Stimulated activated CD8-positive, alpha-beta memory T cell treated with anti-CD3 and anti-CD28 coated beads, Interleukin-7, amount 100 ng/mL, for 24 hours (primary cell): Measurements from ENCODE around the gene PKLR.
A peak's percentile ranks its signal among the peaks of the same experiment; 100 is the strongest.

Source experiments
- DNase-seq: peaks from one replicate; pipeline ENCODE4 v3.0.0-alpha.2; 2020; ENCODE audit warnings: low read depth

PKLR gene

DNA sequence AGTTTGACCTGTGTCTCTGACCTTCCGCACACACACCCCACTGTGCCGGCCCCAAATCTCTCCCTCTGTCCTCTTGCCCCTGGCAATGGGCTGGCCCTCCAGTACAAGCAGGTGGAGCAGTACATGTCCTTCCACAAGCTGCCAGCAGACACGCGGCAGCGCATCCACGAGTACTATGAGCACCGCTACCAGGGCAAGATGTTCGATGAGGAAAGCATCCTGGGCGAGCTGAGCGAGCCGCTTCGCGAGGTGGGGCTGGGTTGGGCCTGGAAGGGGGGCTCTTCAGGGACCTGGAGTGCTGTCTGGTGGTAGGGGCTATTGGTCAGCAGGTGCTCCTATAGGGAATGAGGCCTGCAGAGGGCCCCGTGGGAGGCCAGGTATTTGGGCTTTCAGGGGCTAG, 16.2 kb downstream of the PKLR start:
- DNase-seq: no peak

DNA sequence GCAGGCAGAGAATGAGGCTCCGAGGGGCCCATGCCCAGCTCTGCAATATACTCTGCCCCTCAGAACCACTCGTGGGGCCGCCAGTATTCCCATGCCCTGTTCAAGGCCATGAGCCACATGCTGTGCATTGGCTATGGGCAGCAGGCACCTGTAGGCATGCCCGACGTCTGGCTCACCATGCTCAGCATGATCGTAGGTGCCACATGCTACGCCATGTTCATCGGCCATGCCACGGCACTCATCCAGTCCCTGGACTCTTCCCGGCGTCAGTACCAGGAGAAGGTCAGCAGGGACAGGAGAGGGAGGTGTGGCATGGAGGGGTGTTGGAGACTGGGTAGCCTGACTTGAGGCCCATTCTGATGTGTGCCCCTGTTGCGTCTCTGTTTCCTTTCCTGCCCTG, 16.8 kb downstream of the PKLR start:
- no peak for DNase-seq

DNA sequence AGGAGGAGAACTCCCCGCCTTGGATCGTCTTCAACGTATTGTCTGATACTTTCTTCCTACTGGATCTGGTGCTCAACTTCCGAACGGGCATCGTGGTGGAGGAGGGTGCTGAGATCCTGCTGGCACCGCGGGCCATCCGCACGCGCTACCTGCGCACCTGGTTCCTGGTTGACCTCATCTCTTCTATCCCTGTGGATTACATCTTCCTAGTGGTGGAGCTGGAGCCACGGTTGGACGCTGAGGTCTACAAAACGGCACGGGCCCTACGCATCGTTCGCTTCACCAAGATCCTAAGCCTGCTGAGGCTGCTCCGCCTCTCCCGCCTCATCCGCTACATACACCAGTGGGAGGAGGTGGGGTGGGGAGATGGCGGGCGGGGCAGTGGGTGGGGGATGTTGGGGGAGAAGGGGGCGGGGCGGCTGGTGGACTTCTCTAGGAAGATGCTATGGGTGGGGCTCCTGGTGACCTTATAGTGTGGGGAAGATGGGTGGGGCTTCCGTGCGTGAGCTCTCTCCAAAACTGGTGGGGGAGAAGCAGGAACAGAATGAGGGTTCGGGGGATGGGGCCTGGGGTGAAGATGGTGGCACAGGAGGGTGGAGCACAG, 18.6 kb downstream of the PKLR start:
- no peak for DNase-seq

DNA sequence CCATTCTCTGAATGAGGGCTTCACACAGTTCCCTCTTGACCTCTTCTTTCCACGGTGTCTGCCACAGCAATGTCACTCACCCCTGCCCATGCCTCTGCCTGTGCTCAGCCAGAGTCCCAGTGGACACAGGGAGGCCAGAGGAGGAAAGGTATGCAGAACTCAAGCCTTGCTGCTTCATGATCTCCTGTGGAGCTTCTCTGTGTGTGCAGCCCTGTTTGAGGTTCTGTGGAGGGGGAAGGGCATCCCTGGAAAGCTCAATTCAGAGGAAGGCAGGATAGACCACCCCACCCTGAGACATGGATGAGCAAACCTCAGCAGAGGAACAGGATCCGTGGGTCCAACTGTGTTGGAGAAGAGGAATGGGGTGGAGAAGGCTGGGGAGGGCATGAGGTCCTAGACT, 22.0 kb downstream of the PKLR start:
- no peak for DNase-seq

DNA sequence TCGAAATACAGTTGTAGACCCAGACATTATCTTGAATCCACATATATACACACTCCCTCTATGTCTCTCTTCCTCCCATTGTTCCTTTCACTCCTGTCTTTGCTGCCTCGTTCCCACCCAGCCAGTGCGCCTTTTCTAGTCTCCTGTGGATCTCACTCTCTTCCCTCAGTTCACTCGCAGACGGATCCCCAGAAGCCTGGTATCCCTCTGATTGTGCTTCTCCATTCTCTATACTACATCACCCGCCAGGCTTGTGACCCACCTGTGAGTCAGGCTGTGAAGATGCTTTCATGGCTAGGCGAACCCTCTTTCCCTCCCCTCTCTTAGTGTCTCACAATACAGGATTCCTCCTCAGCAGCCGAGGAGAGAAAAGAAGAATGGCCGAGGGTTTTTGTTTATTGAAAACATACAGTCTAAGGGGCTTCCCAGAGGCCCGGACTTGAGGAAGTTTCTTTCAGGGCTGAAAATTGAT, 22.5 kb downstream of the PKLR start:
- no peak for DNase-seq

DNA sequence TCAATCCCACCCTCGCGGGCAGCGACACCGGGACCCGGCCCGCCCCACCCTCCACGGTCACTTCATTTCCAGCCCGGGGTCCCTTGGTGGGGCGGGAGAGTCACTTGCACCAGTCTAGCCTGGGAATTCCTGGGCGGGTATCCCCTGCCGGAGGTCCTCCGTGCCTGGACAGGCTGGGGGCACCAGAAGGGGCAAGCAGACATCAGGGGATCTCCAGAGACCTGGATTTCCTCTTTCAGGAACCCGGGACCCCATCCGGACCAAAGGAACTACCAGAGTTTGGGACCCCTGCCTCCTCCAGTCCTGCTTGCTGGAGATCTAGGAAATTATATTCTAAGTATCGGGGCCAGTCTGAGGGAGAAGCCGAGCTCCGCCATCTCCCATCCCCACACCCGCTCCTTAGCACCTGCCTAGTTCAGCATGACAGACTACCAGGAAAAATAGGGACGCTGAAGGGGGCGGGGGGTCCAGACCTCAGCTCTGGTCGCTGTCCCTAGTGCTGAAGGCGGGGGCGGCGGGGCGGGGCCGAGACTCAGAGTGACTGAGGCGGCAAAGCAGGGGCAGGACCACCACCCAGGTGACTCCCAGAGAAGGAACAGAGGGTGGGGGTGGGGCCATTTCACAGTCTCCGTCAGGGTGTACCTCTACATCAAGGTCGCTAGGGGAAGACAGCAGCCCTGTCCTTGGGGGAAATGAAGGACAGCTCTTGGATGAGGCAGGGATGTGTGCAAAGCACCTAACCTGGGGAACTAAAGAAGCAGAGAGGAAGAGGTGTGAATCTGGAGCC, 23.1 kb downstream of the PKLR start:
- peak; percentile 48 for DNase-seq

DNA sequence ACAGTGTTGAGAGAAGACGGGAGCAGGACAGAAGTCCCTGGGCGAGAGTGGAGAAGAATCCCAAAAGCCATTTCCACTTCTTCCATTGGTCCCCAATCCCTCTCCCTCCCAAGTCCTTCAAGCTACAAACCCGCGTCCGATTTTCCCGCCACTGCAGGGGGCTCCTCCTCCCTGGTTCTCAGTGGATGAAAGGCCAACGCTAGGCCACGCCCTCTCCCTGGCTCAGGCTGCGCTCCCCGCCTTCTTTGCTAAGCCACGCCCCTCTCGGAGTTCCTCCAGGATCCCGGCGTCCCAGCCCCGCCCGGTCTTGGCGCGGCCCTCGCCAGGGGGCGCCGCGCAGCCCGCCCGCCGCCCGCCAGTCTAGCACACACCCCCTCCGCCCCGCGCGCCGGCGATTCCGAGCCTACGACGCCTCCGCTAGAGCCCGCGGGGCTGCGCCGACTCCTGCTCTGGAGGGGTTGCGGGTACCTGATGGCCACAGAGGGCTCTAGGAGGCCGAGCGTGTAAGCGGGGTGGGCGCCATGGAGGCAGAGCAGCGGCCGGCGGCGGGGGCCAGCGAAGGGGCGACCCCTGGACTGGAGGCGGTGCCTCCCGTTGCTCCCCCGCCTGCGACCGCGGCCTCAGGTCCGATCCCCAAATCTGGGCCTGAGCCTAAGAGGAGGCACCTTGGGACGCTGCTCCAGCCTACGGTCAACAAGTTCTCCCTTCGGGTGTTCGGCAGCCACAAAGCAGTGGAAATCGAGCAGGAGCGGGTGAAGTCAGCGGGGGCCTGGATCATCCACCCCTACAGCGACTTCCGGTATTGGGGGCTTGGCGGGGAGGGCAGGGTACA, 24.0 kb downstream of the PKLR start, which contains the start of gene HCN3:
Gene HCN3, plus strand, starts transcription at position 394 of the 832 bp plus-strand sequence. Its CDS starts 128 bp downstream, at position 522.
- DNase-seq: peak; percentile 93

DNA sequence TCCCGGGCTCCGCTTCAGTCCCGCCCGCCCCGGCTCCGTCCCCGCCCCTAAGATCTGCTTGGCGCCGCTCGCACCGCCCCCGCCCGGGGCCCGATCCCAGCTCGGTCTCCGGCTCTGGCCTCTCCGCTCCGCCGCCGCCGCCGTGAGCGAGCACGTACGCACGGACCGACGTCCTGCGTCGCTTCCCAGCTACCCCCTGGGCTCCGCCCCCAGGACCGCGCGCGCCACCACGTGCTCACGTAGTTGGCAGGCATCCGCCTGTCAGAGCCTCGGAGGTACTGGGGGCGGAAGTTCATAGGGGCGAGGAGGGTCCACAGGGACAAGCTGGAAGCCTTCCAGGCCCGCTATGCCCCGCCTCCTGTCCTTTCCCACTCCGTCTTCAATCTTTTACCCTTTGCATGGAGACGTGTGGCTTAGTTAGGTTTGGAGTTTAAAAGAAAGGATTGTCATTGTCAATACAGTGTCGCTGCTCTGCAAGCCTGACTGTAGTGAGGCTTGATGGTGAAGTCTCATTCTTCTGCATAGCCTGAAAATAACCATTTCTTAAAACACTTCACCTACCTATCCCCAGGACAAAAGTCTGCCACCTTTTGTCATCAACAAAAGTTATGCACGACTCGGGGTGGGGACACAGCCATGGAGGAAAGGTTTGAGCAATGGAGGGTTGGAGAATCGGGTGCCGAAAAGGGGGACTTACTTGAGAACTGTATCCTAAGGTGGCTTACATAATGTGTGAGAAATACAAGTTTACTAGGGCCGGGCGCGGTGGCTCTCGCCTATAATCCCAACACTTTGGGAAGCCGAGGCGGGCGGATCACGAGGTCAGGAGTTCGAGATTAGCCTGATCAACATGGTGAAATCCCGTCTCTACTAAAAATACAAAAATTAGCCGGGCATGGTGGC, 27.6 kb downstream of the PKLR start, which contains the start of gene CLK2:
Gene CLK2, minus strand, starts transcription at position 162 of the 903 bp plus-strand sequence. CDS start 2,527 bp downstream, outside the sequence.
- peak; percentile 93 for DNase-seq

DNA sequence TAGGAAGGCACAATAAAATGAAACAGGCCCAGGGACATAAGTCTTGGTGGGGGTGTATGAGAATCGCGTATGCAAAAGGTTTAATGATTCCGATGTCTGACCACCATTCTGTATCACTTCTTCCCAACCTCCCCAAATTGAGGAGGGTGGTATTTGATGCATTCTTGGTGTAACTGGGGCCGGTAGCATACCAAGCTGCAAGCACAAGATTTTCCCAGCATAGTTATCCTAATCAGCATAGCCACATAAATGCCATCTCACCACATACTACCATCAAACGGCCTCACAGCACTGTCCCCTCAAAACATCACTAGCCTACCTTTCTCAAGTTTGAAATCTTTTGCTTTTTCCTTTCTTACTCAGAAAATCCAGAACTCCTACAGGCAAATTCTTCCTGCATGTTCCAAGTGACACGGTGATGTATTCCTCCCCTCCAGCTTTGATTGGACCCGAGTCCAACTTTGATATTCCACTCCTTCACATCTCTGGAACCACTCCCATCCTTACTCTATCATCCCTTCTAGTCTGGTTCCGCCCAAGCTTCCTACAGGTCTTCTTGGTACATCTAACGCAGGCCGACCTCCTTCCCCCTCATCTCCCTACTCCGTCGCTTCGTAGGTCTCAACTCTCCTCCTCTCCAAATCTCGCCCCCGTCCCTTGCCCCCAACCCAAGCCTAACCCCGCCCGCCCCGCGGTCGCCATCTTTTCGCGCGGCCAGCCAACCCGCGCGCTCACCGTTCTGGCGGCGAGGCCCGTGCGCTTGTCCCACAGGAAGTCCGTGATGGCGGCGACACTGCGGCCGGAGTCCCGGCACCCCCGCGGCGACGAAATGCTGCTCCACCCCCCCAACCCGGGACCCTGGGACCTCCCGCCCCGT, 28.5 kb downstream of the PKLR start:
- no peak for DNase-seq

DNA sequence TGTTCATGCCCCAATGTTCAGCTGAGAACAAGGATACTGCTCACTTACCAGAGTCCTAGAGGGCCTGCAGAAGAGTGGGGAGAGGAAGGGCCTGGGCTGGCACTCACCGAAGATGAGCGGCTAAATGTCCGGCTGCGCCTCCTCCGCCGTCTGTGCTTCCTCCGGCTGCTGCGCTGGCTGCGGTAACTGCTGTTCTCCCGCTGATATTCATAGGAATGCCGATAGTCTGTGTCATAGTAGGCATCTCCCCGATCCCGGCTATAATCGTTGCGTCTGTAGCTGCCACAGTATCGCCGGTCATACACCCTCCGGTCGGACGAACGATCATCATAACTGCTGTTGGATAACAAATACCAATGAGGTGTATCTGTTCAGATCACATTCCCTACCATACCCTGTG, 31.9 kb downstream of the PKLR start:
- no peak for DNase-seq

DNA sequence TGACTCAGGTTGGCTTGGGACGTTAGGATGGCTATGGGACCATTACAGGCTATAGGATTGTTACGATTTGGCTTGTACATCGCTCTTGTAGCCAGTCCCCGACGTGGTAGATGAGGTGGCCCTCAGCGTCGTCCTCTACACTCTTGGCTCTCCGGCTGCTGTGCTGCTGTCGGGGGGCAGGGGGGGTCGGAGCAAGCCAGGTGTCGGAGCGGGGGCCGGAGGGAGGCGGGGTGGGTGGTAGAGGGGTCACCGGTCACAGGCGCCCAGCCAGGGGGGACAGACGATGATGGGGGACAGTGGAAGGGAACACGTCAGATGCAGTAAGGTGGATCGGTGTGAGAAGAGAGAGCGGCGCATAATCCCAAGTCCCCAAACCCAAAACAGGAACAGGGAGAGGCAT, 32.6 kb downstream of the PKLR start:
- no peak for DNase-seq

DNA sequence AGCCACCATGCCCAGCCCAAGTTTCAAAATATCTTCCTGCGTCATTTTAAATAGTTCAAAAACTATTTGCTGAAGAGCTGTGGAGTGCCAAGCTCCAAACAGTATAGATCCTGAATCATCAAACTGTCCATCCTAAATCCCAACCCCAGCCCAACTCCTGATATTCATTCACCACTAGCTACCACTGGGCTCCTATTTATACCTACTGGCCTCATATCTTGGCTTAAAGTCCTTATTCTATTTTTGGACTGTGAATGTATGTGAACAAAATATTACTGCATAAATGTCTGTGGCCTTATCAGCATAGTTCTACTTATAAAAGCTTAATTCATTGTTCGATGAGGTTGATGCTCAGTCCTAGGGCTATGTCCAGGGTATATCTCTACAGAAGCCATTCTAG, 33.9 kb downstream of the PKLR start:
- DNase-seq: no peak

DNA sequence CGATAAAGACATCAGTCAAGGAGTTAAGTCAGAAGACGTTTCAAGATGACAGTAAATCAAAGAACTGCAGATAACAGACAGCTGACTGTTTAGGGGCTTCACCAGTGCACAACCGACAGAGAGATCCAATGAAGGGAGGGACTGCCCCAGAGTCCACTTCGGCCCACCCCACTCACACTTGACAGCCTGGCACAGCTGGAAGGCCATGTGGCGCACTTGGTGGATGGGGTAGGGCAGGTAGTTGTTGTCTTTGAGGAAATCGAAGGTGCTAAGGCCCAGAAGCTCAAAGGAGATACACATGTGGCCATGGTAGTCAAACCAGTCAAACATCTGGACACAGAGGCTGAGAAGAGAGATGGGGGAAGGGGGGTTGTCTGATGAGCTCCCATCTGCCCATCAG, 34.7 kb downstream of the PKLR start:
- DNase-seq: no peak

DNA sequence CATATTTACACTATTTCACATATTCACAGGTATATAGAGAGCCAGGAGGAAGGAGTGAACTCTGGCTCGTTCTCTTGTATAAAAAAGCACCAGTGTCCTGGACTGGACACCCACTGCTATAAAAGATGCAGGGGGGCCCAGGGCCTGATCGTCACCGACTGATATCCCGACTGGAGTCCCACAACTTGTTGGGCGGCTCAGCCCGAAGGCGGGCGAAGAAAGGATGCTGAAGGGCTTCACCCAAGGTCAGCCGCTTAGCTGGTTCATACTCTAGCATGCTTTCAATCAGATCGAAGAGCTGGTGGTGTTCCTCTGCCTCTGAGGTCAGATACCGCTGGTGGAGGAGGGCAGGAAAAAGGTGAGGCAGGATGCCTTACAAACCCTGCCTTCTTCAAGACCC, 38.2 kb downstream of the PKLR start:
- no peak for DNase-seq

DNA sequence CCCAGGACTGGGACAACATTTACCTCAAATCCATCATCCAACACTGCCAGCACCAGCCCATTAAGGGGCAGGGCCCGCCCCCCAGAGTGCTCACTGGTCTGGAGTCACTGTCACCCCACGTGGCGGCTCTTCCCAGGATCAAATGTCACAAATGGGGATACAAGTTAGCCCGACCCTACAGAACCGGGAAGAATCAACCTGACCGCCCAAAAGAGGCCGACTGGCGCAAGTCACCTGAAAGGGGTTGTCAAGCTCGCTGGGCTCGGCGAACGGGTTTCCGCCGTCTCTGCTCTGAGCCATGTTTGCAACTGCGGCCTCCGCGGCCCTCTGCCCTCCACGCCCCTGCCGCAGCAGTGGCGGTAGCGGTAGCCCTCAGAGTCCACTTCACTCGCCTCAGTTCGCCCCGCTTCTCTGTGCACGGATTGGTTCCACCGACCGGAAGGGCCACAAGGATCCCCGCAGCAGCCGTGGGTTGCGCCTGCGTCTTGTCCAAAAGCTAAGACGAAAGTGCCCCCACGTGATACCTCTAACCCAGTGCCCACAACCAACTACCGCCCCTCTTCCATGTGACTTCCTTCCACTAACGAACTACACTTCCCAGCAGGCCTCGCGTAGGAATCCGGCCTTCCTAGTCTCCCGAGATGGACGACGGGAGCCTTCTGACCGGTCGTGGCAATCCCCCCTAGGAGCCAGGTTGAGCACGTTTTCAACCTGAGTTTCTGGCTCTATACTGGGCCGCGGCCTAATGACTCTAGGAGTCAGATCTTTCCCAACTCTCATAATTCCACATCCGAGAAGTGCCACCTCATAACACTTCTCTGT, 39.2 kb downstream of the PKLR start, which contains the start of gene SCAMP3:
Gene SCAMP3, minus strand, starts transcription at position 509 of the 822 bp plus-strand sequence. Its CDS starts 209 bp downstream, at position 300.
- peak; percentile 79 for DNase-seq

DNA sequence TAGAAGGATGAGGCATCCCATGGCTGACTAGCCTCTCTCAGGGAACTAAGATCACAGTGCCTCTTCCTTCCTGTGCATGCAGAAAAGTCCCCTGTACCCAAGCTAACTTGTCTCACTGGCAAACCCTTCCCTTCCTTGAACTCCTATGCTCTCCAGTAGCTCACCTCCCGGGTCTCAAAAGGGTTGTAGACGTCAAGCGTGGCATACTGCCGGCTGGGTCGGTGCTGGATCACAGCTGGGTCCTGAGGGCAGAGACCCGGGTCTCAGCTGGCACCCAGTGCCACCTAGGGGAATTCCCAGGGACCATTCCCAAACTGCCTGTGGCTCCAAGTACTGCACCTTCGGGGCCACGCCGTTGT, 39.8 kb downstream of the PKLR start:
- DNase-seq: no peak

DNA sequence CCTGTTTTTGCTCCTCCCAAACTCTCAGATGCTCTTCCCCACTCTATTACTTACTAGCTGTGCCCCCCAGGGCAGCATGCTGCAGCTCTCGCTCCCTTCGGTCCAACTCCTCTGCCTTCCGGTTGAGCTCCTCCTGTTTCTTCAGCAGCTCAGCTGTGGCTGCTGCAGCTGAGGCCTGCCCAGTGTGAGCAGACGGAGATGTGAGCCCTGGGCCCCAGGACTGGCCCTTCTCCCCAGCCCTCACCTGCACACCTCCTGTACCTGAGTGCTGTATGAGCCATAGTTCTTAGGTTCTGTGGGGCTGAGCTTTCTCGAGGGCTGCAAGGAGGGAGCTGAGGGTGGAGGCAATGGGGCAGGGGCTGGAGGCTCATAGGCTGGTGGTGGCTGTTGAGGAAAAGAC, 41.0 kb downstream of the PKLR start:
- no peak for DNase-seq

DNA sequence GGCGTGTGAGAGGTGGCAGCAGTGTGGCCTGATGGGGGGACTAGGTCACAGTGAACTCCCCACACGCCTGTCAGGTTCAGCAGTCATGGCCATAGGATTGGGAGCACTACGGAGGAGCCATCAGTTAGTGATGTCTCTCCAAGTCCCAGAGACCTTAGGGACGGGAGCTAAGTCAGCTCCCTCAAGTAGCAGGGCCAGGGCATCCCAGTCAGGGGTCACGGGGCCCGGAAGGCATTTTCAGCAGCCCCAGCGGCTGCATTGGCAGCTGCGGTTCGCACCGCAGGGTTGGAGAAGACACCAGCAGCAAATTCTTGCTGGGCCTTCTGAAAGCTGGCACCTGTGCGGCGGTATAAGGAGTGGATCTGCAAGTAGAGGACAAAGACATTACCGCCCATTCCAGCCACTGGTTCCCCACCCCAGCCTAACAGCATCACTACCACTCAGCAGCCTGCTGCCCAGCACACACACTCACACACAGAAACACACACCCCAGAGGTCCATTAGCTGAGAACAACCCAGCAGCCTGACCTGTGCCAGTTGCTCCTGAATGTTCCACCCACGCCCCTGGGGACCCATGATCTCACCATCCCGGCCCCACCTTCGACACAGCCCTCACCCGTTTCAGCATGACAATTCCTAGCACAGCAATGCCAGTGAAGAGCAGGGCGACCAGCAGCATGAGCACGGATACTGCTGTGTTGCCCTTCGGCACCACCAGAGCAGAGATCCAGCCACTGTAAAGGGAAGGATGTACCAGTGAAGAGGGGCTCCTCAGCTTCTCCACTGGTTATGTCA, 45.0 kb downstream of the PKLR start:
- DNase-seq: no peak
